ENCODE measurements around the gene DHPS. TPM values are rescaled to one million over a fixed set of nuclear protein-coding genes. Genes with fewer than 3 reads are reported as not detected.

Gene DHPS
- total and polyA plus RNA-seq, 2 of the 13 experiments (the other 11 are each of a cell fraction or from before 2014, with no cell fraction given), result 43.3 to 84.3 TPM

- TF ChIP-seq, protein P1, sequence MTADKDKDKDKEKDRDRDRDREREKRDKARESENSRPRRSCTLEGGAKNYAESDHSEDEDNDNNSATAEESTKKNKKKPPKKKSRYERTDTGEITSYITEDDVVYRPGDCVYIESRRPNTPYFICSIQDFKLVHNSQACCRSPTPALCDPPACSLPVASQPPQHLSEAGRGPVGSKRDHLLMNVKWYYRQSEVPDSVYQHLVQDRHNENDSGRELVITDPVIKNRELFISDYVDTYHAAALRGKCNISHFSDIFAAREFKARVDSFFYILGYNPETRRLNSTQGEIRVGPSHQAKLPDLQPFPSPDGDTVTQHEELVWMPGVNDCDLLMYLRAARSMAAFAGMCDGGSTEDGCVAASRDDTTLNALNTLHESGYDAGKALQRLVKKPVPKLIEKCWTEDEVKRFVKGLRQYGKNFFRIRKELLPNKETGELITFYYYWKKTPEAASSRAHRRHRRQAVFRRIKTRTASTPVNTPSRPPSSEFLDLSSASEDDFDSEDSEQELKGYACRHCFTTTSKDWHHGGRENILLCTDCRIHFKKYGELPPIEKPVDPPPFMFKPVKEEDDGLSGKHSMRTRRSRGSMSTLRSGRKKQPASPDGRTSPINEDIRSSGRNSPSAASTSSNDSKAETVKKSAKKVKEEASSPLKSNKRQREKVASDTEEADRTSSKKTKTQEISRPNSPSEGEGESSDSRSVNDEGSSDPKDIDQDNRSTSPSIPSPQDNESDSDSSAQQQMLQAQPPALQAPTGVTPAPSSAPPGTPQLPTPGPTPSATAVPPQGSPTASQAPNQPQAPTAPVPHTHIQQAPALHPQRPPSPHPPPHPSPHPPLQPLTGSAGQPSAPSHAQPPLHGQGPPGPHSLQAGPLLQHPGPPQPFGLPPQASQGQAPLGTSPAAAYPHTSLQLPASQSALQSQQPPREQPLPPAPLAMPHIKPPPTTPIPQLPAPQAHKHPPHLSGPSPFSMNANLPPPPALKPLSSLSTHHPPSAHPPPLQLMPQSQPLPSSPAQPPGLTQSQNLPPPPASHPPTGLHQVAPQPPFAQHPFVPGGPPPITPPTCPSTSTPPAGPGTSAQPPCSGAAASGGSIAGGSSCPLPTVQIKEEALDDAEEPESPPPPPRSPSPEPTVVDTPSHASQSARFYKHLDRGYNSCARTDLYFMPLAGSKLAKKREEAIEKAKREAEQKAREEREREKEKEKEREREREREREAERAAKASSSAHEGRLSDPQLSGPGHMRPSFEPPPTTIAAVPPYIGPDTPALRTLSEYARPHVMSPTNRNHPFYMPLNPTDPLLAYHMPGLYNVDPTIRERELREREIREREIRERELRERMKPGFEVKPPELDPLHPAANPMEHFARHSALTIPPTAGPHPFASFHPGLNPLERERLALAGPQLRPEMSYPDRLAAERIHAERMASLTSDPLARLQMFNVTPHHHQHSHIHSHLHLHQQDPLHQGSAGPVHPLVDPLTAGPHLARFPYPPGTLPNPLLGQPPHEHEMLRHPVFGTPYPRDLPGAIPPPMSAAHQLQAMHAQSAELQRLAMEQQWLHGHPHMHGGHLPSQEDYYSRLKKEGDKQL (CRISPR knock-in tag; IDR thresholded peaks at IDR 0.05; ENCODE audit: low read depth), result no peak
- TF ChIP-seq ZNF124 (CRISPR knock-in tag; IDR thresholded peaks at IDR 0.05), result peak; percentile 65; the same call in 1 of the 2 replicates
- TF ChIP-seq ZNF549 (CRISPR knock-in tag; IDR thresholded peaks at IDR 0.05), result no peak
- TF ChIP-seq HNRNPK (IDR thresholded peaks at IDR 0.05; ENCODE audit: low read depth, low read length, poor library complexity, severe bottlenecking), result no peak
- TF ChIP-seq MTF1 (CRISPR knock-in tag; IDR thresholded peaks at IDR 0.05), result no peak
- TF ChIP-seq, protein P2, sequence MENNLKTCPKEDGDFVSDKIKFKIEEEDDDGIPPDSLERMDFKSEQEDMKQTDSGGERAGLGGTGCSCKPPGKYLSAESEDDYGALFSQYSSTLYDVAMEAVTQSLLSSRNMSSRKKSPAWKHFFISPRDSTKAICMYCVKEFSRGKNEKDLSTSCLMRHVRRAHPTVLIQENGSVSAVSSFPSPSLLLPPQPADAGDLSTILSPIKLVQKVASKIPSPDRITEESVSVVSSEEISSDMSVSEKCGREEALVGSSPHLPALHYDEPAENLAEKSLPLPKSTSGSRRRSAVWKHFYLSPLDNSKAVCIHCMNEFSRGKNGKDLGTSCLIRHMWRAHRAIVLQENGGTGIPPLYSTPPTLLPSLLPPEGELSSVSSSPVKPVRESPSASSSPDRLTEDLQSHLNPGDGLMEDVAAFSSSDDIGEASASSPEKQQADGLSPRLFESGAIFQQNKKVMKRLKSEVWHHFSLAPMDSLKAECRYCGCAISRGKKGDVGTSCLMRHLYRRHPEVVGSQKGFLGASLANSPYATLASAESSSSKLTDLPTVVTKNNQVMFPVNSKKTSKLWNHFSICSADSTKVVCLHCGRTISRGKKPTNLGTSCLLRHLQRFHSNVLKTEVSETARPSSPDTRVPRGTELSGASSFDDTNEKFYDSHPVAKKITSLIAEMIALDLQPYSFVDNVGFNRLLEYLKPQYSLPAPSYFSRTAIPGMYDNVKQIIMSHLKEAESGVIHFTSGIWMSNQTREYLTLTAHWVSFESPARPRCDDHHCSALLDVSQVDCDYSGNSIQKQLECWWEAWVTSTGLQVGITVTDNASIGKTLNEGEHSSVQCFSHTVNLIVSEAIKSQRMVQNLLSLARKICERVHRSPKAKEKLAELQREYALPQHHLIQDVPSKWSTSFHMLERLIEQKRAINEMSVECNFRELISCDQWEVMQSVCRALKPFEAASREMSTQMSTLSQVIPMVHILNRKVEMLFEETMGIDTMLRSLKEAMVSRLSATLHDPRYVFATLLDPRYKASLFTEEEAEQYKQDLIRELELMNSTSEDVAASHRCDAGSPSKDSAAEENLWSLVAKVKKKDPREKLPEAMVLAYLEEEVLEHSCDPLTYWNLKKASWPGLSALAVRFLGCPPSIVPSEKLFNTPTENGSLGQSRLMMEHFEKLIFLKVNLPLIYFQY (CRISPR knock-in tag; IDR thresholded peaks at IDR 0.05; ENCODE audit: borderline replicate concordance), result no peak
- no peak for TF ChIP-seq HINFP (CRISPR knock-in tag; IDR thresholded peaks at IDR 0.05; ENCODE audit: low read depth)
- no peak for TF ChIP-seq SMARCC2 (IDR thresholded peaks at IDR 0.05)
- TF ChIP-seq IRF2 (CRISPR knock-in tag; IDR thresholded peaks at IDR 0.05), result peak; percentile 46; the same call in 1 of the 2 replicates
- no peak for TF ChIP-seq ZNF614 (CRISPR knock-in tag; IDR thresholded peaks at IDR 0.05; ENCODE audit: borderline replicate concordance)
- TF ChIP-seq MXD1 (CRISPR knock-in tag; IDR thresholded peaks at IDR 0.05), result 0 out of 2 replicates have a peak, but pooled peaks have one; percentile 32
- peak; percentile 75 for TF ChIP-seq CBFB (CRISPR knock-in tag; IDR thresholded peaks at IDR 0.05)
- TF ChIP-seq ZNF30 (CRISPR knock-in tag; IDR thresholded peaks at IDR 0.05), result no peak
- TF ChIP-seq HMG20B (CRISPR knock-in tag; conservative IDR thresholded peaks at IDR 0.05), result no peak
Observed at GRCh38 chr19:12639901-12640613, 41.6 kb downstream of the DHPS start (continued).
